Ishikawa (cell line): ENCODE results near the gene ORC6.

Experiments used
- CEBPB ChIP-seq: IDR thresholded peaks from 2 replicates; pipeline ENCODE4 v1.6.1; 2012
- CREB1 ChIP-seq: IDR thresholded peaks from 2 replicates; pipeline ENCODE4 v1.6.1; 2012; ENCODE audit warnings: low read depth
- EGR1 ChIP-seq: IDR thresholded peaks from 2 replicates; pipeline ENCODE4 v1.6.1; 2012
- EP300 ChIP-seq: IDR thresholded peaks from 2 replicates; pipeline ENCODE4 v1.6.1; 2012; ENCODE audit warnings: borderline replicate concordance
- FOXM1 ChIP-seq: IDR thresholded peaks from 2 replicates; pipeline ENCODE4 v1.6.1; 2012; ENCODE audit warnings: low read depth, borderline replicate concordance
- MAX ChIP-seq: IDR thresholded peaks from 2 replicates; pipeline ENCODE4 v1.6.1; 2012
- NFIC ChIP-seq: IDR thresholded peaks from 2 replicates; pipeline ENCODE4 v1.6.1; 2012
- RAD21 ChIP-seq: IDR thresholded peaks from 2 replicates; pipeline ENCODE4 v1.6.1; 2012; ENCODE audit warnings: low read depth
- REST ChIP-seq: IDR thresholded peaks from 2 replicates; pipeline ENCODE4 v1.6.1; 2012; ENCODE audit warnings: low read depth, mild to moderate bottlenecking
- TAF1 ChIP-seq: IDR thresholded peaks from 2 replicates; pipeline ENCODE4 v1.6.1; 2012; ENCODE audit warnings: low read depth, mild to moderate bottlenecking
- TCF12 ChIP-seq: IDR thresholded peaks from 2 replicates; pipeline ENCODE4 v1.6.1; 2012; ENCODE audit warnings: low read depth
- TEAD4 ChIP-seq: IDR thresholded peaks from 2 replicates; pipeline ENCODE4 v1.6.1; 2012
- USF1 ChIP-seq: IDR thresholded peaks from 2 replicates; pipeline ENCODE4 v1.6.1; 2012
- YY1 ChIP-seq: IDR thresholded peaks from 2 replicates; pipeline ENCODE4 v1.6.1; 2012; ENCODE audit warnings: low read depth
- ZBTB7A ChIP-seq: IDR thresholded peaks from 2 replicates; pipeline ENCODE4 v1.6.1; 2012; ENCODE audit warnings: low read depth

ORC6 gene

DNA sequence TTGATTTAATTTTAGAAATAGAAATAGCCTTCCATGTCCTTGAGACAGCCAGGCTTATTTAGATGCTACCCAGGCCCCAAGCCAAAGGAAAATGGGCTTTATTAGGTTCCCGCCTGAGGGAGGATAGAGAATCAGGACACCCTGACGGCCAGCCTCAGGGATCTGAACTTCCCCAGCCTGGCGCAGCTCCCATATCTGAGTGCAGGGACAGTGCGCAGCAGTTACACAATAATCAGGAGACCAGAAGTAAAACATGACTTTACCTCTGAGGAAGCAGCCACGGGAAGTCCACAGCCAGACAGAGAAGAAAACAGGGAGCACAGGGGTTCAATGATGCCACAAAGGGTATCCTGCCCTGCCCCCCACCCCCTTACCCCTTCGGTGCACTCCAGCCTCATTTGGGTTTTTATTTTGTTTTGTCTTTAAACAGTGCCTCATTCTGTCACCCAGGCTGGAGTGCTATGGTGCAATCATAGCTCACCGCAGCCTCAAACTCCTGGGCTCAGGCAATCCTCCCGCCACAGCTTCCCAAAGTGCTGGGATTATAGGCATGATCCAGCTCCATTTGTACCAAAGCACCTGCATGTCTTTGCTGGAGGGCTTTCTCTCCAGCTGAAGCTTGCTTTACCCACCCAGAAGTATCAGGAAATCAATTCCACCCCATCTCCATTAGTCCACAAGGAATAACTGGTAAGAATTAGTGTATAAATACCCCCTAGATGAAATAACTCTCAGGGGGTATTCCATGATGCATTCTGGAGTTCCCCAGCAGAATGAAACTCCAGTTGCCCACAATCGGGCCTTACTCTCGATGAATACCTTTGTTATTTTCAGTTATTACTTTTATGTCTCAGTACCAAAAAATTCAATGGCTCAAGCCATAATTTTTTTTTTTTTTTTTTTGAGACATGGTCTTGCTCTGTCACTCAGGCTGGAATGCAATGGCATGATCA lies 21.9 kb downstream of the ORC6 start:
- TF ChIP-seq MAX, result no peak
- TF ChIP-seq EP300, result no peak
- no peak for TF ChIP-seq FOXM1
- no peak for TF ChIP-seq REST
- no peak for TF ChIP-seq EGR1
- no peak for TF ChIP-seq ZBTB7A

- TF ChIP-seq TCF12, result no peak
- no peak for TF ChIP-seq CREB1
- no peak for TF ChIP-seq EGR1
- TF ChIP-seq MAX, result no peak
- TF ChIP-seq YY1, result no peak
- TF ChIP-seq RAD21, result no peak
- TF ChIP-seq ZBTB7A, result no peak
- TF ChIP-seq TAF1, result no peak
Observed at GRCh38 chr16:46712911-46713310, 23.5 kb downstream of the ORC6 start.

- TF ChIP-seq NFIC (no peak), TCF12 (no peak), CREB1 (no peak), TAF1 (no peak), MAX (no peak), ZBTB7A (no peak), YY1 (no peak), EP300 (no peak), FOXM1 (no peak), REST (no peak), RAD21 (no peak), USF1 (no peak), EGR1 (no peak), CEBPB (no peak), TEAD4 (no peak)
Observed at GRCh38 chr16:46713634-46714033, 24.2 kb downstream of the ORC6 start.

GRCh38 chr16:46714797-46715591 lies 25.5 kb downstream of the ORC6 start:
- TF ChIP-seq TCF12 (no peak), RAD21 (no peak), EGR1 (no peak), FOXM1 (no peak), CEBPB (no peak), MAX (no peak), EP300 (no peak), YY1 (no peak), NFIC (no peak), REST (no peak), CREB1 (no peak), ZBTB7A (no peak), USF1 (no peak), TAF1 (no peak), TEAD4 (no peak)
